HepG2 (cell line): ENCODE data around the gene CAPN11. TPM values are rescaled to one million over a fixed set of nuclear protein-coding genes. Genes with fewer than 3 reads are reported as not detected.

Source experiments
- DPF2 ChIP-seq: sonication (generic); formaldehyde crosslinking; IDR thresholded peaks from 2 replicates; pipeline ENCODE4 v1.4.0; 2020; ENCODE audit warnings: mild to moderate bottlenecking, low read depth, missing genetic modification reagents, borderline replicate concordance
- DR1 ChIP-seq: sonication (generic); formaldehyde crosslinking; IDR thresholded peaks from 2 replicates; pipeline ENCODE4 v1.8.0; 2021; ENCODE audit warnings: mild to moderate bottlenecking, missing genetic modification reagents, inconsistent platforms
- EED ChIP-seq: sonication (generic); formaldehyde crosslinking; IDR thresholded peaks from 2 replicates; pipeline ENCODE4 v1.5.0; 2020; ENCODE audit warnings: mild to moderate bottlenecking, missing genetic modification reagents
- ESRRA ChIP-seq: sonication (generic); formaldehyde crosslinking; IDR thresholded peaks from 2 replicates; pipeline ENCODE4 v1.5.1; 2020; ENCODE audit warnings: mild to moderate bottlenecking, low read depth, missing genetic modification reagents
- ETV5 ChIP-seq: IDR thresholded peaks from 2 replicates; pipeline ENCODE4 v1.6.1; 2018; ENCODE audit warnings: missing biosample characterization, missing genetic modification reagents, inconsistent platforms, borderline replicate concordance
- FIP1L1 ChIP-seq: fragments of 200-400 bp; formaldehyde crosslinking; IDR thresholded peaks from 2 replicates; pipeline ENCODE4 v1.6.1; 2018; ENCODE audit warnings: low read depth, mild to moderate bottlenecking, low read length, moderate library complexity, borderline replicate concordance; ENCODE audit not compliant: insufficient read depth
- HDAC1 ChIP-seq: sonication (generic); formaldehyde crosslinking; IDR thresholded peaks from 2 replicates; pipeline ENCODE4 v1.5.1; 2020; ENCODE audit warnings: mild to moderate bottlenecking, missing genetic modification reagents
- HMGXB4 ChIP-seq, 2 experiments: sonication (generic) in 1 of 2; formaldehyde crosslinking in 1 of 2; IDR thresholded peaks; 2 replicates each; pipeline versions ENCODE4 v1.4.0 to v1.6.1; 2018 to 2020; ENCODE audit warnings: missing genetic modification reagents in 2 of 2, borderline replicate concordance in 1 of 2, low read depth in 1 of 2, mild to moderate bottlenecking in 1 of 2, missing biosample characterization in 1 of 2
- JDP2 ChIP-seq: sonication (generic); formaldehyde crosslinking; IDR thresholded peaks from 2 replicates; pipeline ENCODE4 v1.8.1; 2022; ENCODE audit warnings: missing genetic modification reagents, borderline replicate concordance
- KDM1A ChIP-seq: IDR thresholded peaks from 2 replicates; pipeline ENCODE4 v1.6.1; 2016; ENCODE audit warnings: missing compliant biosample characterization
- KLF9 ChIP-seq: IDR thresholded peaks from 2 replicates; pipeline ENCODE4 v1.6.1; 2016; ENCODE audit warnings: low read depth
- ZBTB21 ChIP-seq: sonication (generic); formaldehyde crosslinking; IDR thresholded peaks from 2 replicates; pipeline ENCODE4 v1.4.0; 2020; ENCODE audit warnings: missing genetic modification reagents
- ZNF569 ChIP-seq: sonication (generic); formaldehyde crosslinking; IDR thresholded peaks from 2 replicates; pipeline ENCODE4 v1.5.0; 2020; ENCODE audit warnings: mild to moderate bottlenecking, missing genetic modification reagents, moderate library complexity, borderline replicate concordance
- ZNF614 ChIP-seq: IDR thresholded peaks from 2 replicates; pipeline ENCODE4 v1.6.1; 2018; ENCODE audit warnings: missing biosample characterization, missing genetic modification reagents, inconsistent platforms, borderline replicate concordance
- ZNF792 ChIP-seq: IDR thresholded peaks from 2 replicates; pipeline ENCODE4 v1.6.1; 2016
- ZNF850 ChIP-seq: sonication (generic); formaldehyde crosslinking; conservative IDR thresholded peaks from 2 replicates; pipeline ENCODE4 v1.9.0; 2021; ENCODE audit warnings: mild to moderate bottlenecking, missing genetic modification reagents
- polyA plus RNA-seq, 8 experiments: library from polyadenylated mRNA; depleted of rRNA in 3 of 8; stranded (reverse) in 7 of 8; unstranded in 1 of 8; fragments of >200 nt; fragmentation: Illumina TruSeq in 4 of 8; extraction: Trizol in 4 of 8; gene quantifications; 2 replicates each; pipeline versions ENCODE4 v1.2.1 to v1.2.3, GENCODE V29; 2011 to 2016; ENCODE audit warnings: low read depth in 4 of 8, missing spikeins in 1 of 8, mixed read lengths in 1 of 8; ENCODE audit not compliant: insufficient read depth in 1 of 8
- total RNA-seq, 5 experiments: library from RNA; depleted of rRNA; stranded (reverse); fragments of >200 nt; fragmentation: Illumina TruSeq; extraction: Trizol; gene quantifications; 2 replicates each; pipeline ENCODE4 v1.2.3, GENCODE V29; 2016; ENCODE audit warnings: low read depth in 1 of 5
- TF ChIP-seq, protein P1 (sequence below): sonication (generic); formaldehyde crosslinking; IDR thresholded peaks from 2 replicates; pipeline ENCODE4; 2020; ENCODE audit warnings: missing genetic modification reagents, mild to moderate bottlenecking, borderline replicate concordance
- TF ChIP-seq, protein P2 (sequence below): sonication (generic); formaldehyde crosslinking; IDR thresholded peaks from 2 replicates; pipeline ENCODE4 v1.4.0; 2020; ENCODE audit warnings: missing genetic modification reagents

CAPN11 gene
- total and polyA plus RNA-seq, 2 of the 13 experiments (the other 11 are each of a cell fraction or from before 2014, with no cell fraction given), result 0.07 to 0.11 TPM

GRCh38 chr6:44133003-44133931 is 25.4 kb upstream of the CAPN11 start (continued):
- TF ChIP-seq, protein P1, sequence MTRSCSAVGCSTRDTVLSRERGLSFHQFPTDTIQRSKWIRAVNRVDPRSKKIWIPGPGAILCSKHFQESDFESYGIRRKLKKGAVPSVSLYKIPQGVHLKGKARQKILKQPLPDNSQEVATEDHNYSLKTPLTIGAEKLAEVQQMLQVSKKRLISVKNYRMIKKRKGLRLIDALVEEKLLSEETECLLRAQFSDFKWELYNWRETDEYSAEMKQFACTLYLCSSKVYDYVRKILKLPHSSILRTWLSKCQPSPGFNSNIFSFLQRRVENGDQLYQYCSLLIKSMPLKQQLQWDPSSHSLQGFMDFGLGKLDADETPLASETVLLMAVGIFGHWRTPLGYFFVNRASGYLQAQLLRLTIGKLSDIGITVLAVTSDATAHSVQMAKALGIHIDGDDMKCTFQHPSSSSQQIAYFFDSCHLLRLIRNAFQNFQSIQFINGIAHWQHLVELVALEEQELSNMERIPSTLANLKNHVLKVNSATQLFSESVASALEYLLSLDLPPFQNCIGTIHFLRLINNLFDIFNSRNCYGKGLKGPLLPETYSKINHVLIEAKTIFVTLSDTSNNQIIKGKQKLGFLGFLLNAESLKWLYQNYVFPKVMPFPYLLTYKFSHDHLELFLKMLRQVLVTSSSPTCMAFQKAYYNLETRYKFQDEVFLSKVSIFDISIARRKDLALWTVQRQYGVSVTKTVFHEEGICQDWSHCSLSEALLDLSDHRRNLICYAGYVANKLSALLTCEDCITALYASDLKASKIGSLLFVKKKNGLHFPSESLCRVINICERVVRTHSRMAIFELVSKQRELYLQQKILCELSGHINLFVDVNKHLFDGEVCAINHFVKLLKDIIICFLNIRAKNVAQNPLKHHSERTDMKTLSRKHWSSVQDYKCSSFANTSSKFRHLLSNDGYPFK, result no peak
- TF ChIP-seq JDP2, result no peak
- no peak for TF ChIP-seq DPF2
- no peak for TF ChIP-seq ESRRA (CRISPR knock-in tag)
- no peak for TF ChIP-seq ZNF614
- TF ChIP-seq, protein P2, sequence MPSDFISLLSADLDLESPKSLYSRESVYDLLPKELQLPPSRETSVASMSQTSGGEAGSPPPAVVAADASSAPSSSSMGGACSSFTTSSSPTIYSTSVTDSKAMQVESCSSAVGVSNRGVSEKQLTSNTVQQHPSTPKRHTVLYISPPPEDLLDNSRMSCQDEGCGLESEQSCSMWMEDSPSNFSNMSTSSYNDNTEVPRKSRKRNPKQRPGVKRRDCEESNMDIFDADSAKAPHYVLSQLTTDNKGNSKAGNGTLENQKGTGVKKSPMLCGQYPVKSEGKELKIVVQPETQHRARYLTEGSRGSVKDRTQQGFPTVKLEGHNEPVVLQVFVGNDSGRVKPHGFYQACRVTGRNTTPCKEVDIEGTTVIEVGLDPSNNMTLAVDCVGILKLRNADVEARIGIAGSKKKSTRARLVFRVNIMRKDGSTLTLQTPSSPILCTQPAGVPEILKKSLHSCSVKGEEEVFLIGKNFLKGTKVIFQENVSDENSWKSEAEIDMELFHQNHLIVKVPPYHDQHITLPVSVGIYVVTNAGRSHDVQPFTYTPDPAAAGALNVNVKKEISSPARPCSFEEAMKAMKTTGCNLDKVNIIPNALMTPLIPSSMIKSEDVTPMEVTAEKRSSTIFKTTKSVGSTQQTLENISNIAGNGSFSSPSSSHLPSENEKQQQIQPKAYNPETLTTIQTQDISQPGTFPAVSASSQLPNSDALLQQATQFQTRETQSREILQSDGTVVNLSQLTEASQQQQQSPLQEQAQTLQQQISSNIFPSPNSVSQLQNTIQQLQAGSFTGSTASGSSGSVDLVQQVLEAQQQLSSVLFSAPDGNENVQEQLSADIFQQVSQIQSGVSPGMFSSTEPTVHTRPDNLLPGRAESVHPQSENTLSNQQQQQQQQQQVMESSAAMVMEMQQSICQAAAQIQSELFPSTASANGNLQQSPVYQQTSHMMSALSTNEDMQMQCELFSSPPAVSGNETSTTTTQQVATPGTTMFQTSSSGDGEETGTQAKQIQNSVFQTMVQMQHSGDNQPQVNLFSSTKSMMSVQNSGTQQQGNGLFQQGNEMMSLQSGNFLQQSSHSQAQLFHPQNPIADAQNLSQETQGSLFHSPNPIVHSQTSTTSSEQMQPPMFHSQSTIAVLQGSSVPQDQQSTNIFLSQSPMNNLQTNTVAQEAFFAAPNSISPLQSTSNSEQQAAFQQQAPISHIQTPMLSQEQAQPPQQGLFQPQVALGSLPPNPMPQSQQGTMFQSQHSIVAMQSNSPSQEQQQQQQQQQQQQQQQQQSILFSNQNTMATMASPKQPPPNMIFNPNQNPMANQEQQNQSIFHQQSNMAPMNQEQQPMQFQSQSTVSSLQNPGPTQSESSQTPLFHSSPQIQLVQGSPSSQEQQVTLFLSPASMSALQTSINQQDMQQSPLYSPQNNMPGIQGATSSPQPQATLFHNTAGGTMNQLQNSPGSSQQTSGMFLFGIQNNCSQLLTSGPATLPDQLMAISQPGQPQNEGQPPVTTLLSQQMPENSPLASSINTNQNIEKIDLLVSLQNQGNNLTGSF, result no peak
- no peak for TF ChIP-seq HMGXB4 (CRISPR knock-in tag; IDR thresholded peaks at IDR 0.05; ENCODE audit: borderline replicate concordance in 1 of 2, low read depth in 1 of 2)
- TF ChIP-seq ZNF792 (CRISPR knock-in tag), result no peak
- TF ChIP-seq DR1 (CRISPR knock-in tag), result no peak
- no peak for TF ChIP-seq ZNF850 (CRISPR knock-in tag)
- no peak for TF ChIP-seq KLF9
- TF ChIP-seq HDAC1 (CRISPR knock-in tag), result no peak
- no peak for TF ChIP-seq FIP1L1
- TF ChIP-seq KDM1A, result no peak
- no peak for TF ChIP-seq ZBTB21 (CRISPR knock-in tag)
- no peak for TF ChIP-seq ETV5 (CRISPR knock-in tag)
- no peak for TF ChIP-seq EED (CRISPR knock-in tag)
- TF ChIP-seq ZNF569 (CRISPR knock-in tag), result no peak
